ENCODE data around the gene BMP7. TPM values are rescaled to one million over a fixed set of nuclear protein-coding genes. Genes with fewer than 3 reads are reported as not detected.

Gene BMP7
- total and polyA plus RNA-seq, 9 donors: 0.07 to 19.4 (median 0.83) TPM

DNA sequence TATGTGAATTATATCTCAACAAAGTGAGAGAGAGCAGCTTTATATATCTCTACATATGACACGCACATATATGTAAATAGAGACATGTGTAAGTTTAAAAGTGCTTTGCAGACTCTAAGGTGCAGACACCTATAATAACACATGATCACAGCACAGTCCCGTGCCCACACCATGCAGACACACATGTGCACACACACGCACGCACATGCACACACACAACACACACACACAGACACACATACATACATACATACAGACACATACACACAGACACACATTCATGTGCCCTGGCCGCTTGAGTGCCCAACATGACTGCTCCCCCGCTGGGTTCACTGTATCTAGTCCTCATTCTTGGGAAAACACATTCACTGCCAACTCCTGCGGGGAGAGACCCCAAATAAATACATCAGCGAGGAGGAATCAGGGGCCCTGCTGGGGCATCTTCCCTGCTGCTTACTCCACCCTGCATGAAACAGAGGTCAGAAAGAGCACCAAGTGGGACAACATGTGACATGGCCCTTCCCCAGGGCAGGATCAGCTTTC lies 121.3 kb downstream of the BMP7 start:
- Histone ChIP-seq H3K27me3 (no peaks in the 10 kb centered on the region), H3K4me3 (no peak overlapping the region), H3K4me1 (ENCODE audit: insufficient read depth) (no peaks in the 10 kb centered on the region), H3K9me3 (no peaks in the 10 kb centered on the region), H3K36me3 (no peaks in the 10 kb centered on the region), H3K27ac (no peak overlapping the region)
- intact Hi-C loops (cut with DNase I): no loop called here
- no peak for TF ChIP-seq POLR2A (IDR thresholded peaks at IDR 0.05)
- DNase-seq: no peak
- 75 to 87% (median 83%) methylated on average over 8 of the region's 8 CpGs for WGBS, 3 donors

DNA sequence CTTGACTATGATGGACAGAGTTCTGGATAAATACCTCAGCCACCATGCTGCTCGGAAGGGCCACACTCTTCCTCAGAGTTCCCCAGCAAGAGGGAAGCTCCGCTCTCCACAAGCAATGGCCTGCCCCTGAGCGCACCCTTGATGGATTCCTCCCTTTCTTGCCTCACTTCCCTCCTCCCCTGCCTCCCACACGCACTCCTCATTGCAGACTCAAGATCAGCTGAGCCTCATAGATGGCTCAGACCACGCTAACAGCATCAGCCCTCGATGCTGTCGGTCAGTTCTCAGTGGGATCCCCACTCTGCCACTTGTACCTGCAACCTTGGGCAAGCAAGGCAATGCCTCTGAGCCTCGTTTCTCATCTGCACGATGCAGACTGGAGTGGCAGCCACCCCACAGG lies 123.3 kb downstream of the BMP7 start:
- 35 to 47% (median 39%) methylated on average over 9 of the region's 9 CpGs for WGBS, 3 donors
- no peak for DNase-seq

DNA sequence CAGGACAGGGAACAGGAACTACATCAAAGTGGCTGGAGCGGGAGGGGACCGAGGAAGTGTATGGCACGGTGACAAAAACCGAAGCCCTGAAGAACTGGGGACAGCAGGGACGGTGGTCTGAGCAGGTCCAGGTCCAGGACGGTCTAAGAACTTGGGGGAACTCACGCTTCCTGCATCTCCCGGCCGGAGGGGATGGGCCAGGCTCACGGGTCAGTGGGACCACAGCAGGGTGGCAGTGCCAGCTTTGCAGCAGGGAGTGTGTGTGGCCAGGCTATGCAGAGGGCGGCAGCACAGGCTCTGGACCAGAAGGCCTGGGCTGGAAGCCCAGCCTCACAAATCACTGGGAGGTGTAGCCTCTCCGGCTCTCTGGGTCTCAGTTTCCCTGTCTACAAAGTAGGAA lies 123.8 kb downstream of the BMP7 start:
- H3K27me3 ChIP-seq: no peaks in the 10 kb centered on the region
- no peak for TF ChIP-seq POLR2A (IDR thresholded peaks at IDR 0.05)
- TF ChIP-seq, protein P1, sequence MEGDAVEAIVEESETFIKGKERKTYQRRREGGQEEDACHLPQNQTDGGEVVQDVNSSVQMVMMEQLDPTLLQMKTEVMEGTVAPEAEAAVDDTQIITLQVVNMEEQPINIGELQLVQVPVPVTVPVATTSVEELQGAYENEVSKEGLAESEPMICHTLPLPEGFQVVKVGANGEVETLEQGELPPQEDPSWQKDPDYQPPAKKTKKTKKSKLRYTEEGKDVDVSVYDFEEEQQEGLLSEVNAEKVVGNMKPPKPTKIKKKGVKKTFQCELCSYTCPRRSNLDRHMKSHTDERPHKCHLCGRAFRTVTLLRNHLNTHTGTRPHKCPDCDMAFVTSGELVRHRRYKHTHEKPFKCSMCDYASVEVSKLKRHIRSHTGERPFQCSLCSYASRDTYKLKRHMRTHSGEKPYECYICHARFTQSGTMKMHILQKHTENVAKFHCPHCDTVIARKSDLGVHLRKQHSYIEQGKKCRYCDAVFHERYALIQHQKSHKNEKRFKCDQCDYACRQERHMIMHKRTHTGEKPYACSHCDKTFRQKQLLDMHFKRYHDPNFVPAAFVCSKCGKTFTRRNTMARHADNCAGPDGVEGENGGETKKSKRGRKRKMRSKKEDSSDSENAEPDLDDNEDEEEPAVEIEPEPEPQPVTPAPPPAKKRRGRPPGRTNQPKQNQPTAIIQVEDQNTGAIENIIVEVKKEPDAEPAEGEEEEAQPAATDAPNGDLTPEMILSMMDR (IDR thresholded peaks at IDR 0.05): no peak
- H3K4me1 ChIP-seq (ENCODE audit: insufficient read depth): no peaks in the 10 kb centered on the region
- H3K4me3 ChIP-seq: no peak overlapping the region
- H3K9me3 ChIP-seq: no peaks in the 10 kb centered on the region
- intact Hi-C loops (cut with DNase I): no loop called here
- DNase-seq: no peak
- H3K27ac ChIP-seq: no peak overlapping the region
- no peaks in the 10 kb centered on the region for H3K36me3 ChIP-seq
- 77 to 81% (median 77%) methylated on average over 12 of the region's 12 CpGs for WGBS, 3 donors

More for the DNA sequence above, 123.3 kb downstream of the BMP7 start:
- no peaks in the 10 kb centered on the region for H3K36me3 ChIP-seq
- H3K27ac ChIP-seq: no peak overlapping the region
- H3K4me1 ChIP-seq (ENCODE audit: insufficient read depth): no peaks in the 10 kb centered on the region
- H3K4me3 ChIP-seq: no peak overlapping the region
- H3K9me3 ChIP-seq: no peaks in the 10 kb centered on the region
- H3K27me3 ChIP-seq: no peaks in the 10 kb centered on the region
- no peak for TF ChIP-seq EP300 (IDR thresholded peaks at IDR 0.05)
- TF ChIP-seq POLR2A (IDR thresholded peaks at IDR 0.05): no peak
- TF ChIP-seq, protein P1 (IDR thresholded peaks at IDR 0.05): no peak
- intact Hi-C loops (cut with DNase I): no loop called here

DNA sequence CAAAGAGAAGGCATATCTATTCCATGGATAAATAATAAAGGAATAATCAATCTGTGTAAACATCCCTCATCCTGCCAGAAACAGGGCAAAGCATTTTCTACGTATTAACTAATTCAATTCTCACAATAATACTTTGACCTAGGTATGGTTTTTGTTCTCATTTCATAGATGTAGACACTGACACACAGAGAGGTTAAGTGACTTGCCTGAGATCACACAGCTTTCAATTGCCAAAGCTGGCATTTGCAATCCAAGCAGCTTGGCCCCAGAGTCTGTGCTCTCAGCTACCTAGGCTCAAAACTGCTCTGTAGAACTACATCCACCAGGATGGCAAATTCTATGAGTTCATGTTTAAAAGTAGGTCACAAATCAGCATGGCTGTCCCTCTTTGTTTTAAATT lies 124.9 kb downstream of the BMP7 start:
- no peak overlapping the region for H3K27ac ChIP-seq
- no peaks in the 10 kb centered on the region for H3K4me1 ChIP-seq (ENCODE audit: insufficient read depth)
- DNase-seq: no peak
- H3K27me3 ChIP-seq: no peaks in the 10 kb centered on the region
- no peak overlapping the region for H3K4me3 ChIP-seq
- WGBS, 3 donors: 67 to 78% (median 76%) methylated on average over 1 of the region's 1 CpG
- H3K36me3 ChIP-seq: no peaks in the 10 kb centered on the region
- intact Hi-C loops (cut with DNase I): no loop called here
- TF ChIP-seq, protein P1 (IDR thresholded peaks at IDR 0.05): no peak
- TF ChIP-seq POLR2A (IDR thresholded peaks at IDR 0.05) (no peak), EP300 (IDR thresholded peaks at IDR 0.05) (no peak)
- no peaks in the 10 kb centered on the region for H3K9me3 ChIP-seq

DNA sequence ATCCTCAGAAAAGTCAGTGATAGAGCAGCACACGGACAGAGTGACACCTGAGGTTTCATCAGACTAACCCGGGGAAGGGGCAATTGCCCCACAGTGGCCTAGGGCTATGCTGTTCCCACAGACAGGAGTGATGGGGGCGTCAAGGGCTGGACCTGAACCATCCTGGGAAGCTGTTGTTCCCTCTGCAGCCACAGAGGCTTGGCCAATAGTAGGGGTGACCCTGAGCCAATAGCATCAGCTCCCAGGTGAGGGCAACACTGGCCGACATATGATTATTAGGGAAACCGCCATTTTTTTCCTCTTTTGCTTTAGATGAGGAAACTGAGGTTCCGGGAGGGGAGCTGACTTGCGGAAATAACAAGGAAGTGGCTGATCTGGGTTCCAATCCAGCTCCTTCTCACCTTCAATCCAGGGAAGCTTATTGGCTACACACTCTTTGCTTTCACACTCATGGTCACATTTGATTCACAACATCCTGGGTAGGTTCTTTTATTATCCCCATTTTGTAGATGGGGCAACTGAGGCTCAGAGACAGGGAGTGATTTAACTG lies 126.0 kb downstream of the BMP7 start:
- intact Hi-C loops (cut with DNase I): no loop called here
- Histone ChIP-seq H3K4me3 (no peak overlapping the region), H3K27me3 (no peaks in the 10 kb centered on the region), H3K9me3 (no peaks in the 10 kb centered on the region), H3K36me3 (no peaks in the 10 kb centered on the region), H3K27ac (no peak overlapping the region), H3K4me1 (ENCODE audit: insufficient read depth) (no peaks in the 10 kb centered on the region)
- no peak for TF ChIP-seq EP300 (IDR thresholded peaks at IDR 0.05)
- TF ChIP-seq POLR2A (IDR thresholded peaks at IDR 0.05): no peak
- 75 to 82% (median 79%) methylated on average over 7 of the region's 7 CpGs for WGBS, 3 donors
- DNase-seq: no peak
